ENCODE results near the gene FOXA2.

- no peak for TF ChIP-seq CTCF (IDR thresholded peaks at IDR 0.05; ENCODE audit: low read depth, low read length, poor library complexity, severe bottlenecking)
- TF ChIP-seq EZH2phosphoT487 (IDR thresholded peaks at IDR 0.05; ENCODE audit: borderline replicate concordance, low read length): no peak
Observed at GRCh38 chr20:22568872-22569344, 15.5 kb downstream of the FOXA2 start.

Data from DOHH2 (cell line).